ENCODE data around the gene PCBP3.

GRCh38 chr21:45630876-45631275 is 12.6 kb upstream of the PCBP3 start:
- TF ChIP-seq, protein P1, sequence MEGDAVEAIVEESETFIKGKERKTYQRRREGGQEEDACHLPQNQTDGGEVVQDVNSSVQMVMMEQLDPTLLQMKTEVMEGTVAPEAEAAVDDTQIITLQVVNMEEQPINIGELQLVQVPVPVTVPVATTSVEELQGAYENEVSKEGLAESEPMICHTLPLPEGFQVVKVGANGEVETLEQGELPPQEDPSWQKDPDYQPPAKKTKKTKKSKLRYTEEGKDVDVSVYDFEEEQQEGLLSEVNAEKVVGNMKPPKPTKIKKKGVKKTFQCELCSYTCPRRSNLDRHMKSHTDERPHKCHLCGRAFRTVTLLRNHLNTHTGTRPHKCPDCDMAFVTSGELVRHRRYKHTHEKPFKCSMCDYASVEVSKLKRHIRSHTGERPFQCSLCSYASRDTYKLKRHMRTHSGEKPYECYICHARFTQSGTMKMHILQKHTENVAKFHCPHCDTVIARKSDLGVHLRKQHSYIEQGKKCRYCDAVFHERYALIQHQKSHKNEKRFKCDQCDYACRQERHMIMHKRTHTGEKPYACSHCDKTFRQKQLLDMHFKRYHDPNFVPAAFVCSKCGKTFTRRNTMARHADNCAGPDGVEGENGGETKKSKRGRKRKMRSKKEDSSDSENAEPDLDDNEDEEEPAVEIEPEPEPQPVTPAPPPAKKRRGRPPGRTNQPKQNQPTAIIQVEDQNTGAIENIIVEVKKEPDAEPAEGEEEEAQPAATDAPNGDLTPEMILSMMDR (IDR thresholded peaks at IDR 0.05): no peak
- TF ChIP-seq POLR2A (IDR thresholded peaks at IDR 0.05) (no peak), POLR2AphosphoS5 (IDR thresholded peaks at IDR 0.05) (no peak)
